Cardiac fibroblast (primary cell): ENCODE measurements around the gene ORMDL1.

Experiments used
- DNase-seq, 2 donors: peaks; one replicate each; pipeline versions ENCODE4 v3.0.0 to v3.0.0-alpha.2; 2010; ENCODE audit warnings: low read depth in 2 of 2
- H3K4me3 ChIP-seq, 2 donors: replicated peaks in 1 of 2; 1 replicate in 1 of 2; 2 replicates in 1 of 2; pipeline ENCODE4 v1.5.1; 2011; ENCODE audit warnings: low read depth in 2 of 2, low read length in 2 of 2, mild to moderate bottlenecking in 2 of 2, moderate library complexity in 1 of 2
- CTCF ChIP-seq: IDR thresholded peaks from one replicate; pipeline ENCODE4 v1.5.1; 2011; ENCODE audit warnings: low read depth, mild to moderate bottlenecking, low read length, inconsistent platforms

ORMDL1 gene

GRCh38 chr2:189799030-189799331 lies 14.8 kb upstream of the ORMDL1 start:
- H3K4me3 ChIP-seq = no peak overlapping the region
- no peak for DNase-seq
- no peak for TF ChIP-seq CTCF

- TF ChIP-seq CTCF = peak; percentile 46
- peak; percentile 75 for DNase-seq
- no peak overlapping the region for H3K4me3 ChIP-seq
Observed at GRCh38 chr2:189798312-189799029, 14.3 kb upstream of the ORMDL1 start.

- DNase-seq = no peak
- TF ChIP-seq CTCF = no peak
- H3K4me3 ChIP-seq = no peak overlapping the region
Observed at GRCh38 chr2:189797902-189798301, 13.8 kb upstream of the ORMDL1 start.

GRCh38 chr2:189794310-189794709 lies 10.2 kb upstream of the ORMDL1 start:
- DNase-seq = no peak
- TF ChIP-seq CTCF = no peak
- H3K4me3 ChIP-seq = no peak overlapping the region

- DNase-seq = no peak
- no peak for TF ChIP-seq CTCF
- no peak overlapping the region for H3K4me3 ChIP-seq
Observed at GRCh38 chr2:189791338-189792042, 7.4 kb upstream of the ORMDL1 start.

GRCh38 chr2:189783451-189783926 lies 650 bp downstream of the ORMDL1 start:
- TF ChIP-seq CTCF = no peak
- DNase-seq = peak; percentile 48 to 56
- H3K4me3 ChIP-seq = peak overlapping the region; percentile 64 to 87
